Fibroblast of skin of right quadriceps (primary cell): ENCODE measurements around the gene PGA5.

ENCODE experiments used
- DNase-seq: peaks from one replicate; pipeline ENCODE4 v3.0.0-alpha.2; 2013

Gene PGA5

GRCh38 chr11:61270354-61271076 is 29.5 kb downstream of the PGA5 start:
- DNase-seq = peak; percentile 13

- DNase-seq = no peak
Measured at GRCh38 chr11:61272731-61273130, 31.8 kb downstream of the PGA5 start.

- no peak for DNase-seq
Measured at GRCh38 chr11:61273178-61274078, 32.5 kb downstream of the PGA5 start.

GRCh38 chr11:61274084-61274483 is 33.1 kb downstream of the PGA5 start:
- DNase-seq = no peak

GRCh38 chr11:61275191-61275590 is 34.2 kb downstream of the PGA5 start:
- DNase-seq = no peak

GRCh38 chr11:61277186-61278000 is 36.4 kb downstream of the PGA5 start:
- no peak for DNase-seq

GRCh38 chr11:61278001-61278470 is 37.1 kb downstream of the PGA5 start:
- DNase-seq = no peak

- peak; percentile 51 for DNase-seq
Measured at GRCh38 chr11:61279934-61280659, 39.1 kb downstream of the PGA5 start.

- DNase-seq = no peak
Measured at GRCh38 chr11:61280883-61281580, 40.1 kb downstream of the PGA5 start.

- DNase-seq = peak; percentile 22
Measured at GRCh38 chr11:61281581-61282250, 40.7 kb downstream of the PGA5 start.

- DNase-seq = no peak
Measured at GRCh38 chr11:61283613-61284012, 42.6 kb downstream of the PGA5 start.

- no peak for DNase-seq
Measured at GRCh38 chr11:61287338-61287977, 46.5 kb downstream of the PGA5 start.

- DNase-seq = no peak
Measured at GRCh38 chr11:61290905-61291690, 50.1 kb downstream of the PGA5 start.

- DNase-seq = no peak
Measured at GRCh38 chr11:61292356-61292755, 51.4 kb downstream of the PGA5 start.

GRCh38 chr11:61293867-61294716 is 53.1 kb downstream of the PGA5 start:
- peak; percentile 44 for DNase-seq

- DNase-seq = peak; percentile 48
Measured at GRCh38 chr11:61294717-61295595, 54.0 kb downstream of the PGA5 start, which contains the start of gene VWCE. Gene VWCE, minus strand, starts transcription at chr11:61295316. Its CDS starts 279 bp downstream, at chr11:61295037.

GRCh38 chr11:61295596-61295926 is 54.6 kb downstream of the PGA5 start:
- no peak for DNase-seq

GRCh38 chr11:61297341-61297740 is 56.4 kb downstream of the PGA5 start:
- DNase-seq = peak; percentile 26
